Measurements from ENCODE around the gene CXCL3. TPM values are rescaled to one million over a fixed set of nuclear protein-coding genes. Genes with fewer than 3 reads are reported as not detected.

Gene CXCL3
- total RNA-seq, 1 donor from 2014 or later, result not detected

DNA sequence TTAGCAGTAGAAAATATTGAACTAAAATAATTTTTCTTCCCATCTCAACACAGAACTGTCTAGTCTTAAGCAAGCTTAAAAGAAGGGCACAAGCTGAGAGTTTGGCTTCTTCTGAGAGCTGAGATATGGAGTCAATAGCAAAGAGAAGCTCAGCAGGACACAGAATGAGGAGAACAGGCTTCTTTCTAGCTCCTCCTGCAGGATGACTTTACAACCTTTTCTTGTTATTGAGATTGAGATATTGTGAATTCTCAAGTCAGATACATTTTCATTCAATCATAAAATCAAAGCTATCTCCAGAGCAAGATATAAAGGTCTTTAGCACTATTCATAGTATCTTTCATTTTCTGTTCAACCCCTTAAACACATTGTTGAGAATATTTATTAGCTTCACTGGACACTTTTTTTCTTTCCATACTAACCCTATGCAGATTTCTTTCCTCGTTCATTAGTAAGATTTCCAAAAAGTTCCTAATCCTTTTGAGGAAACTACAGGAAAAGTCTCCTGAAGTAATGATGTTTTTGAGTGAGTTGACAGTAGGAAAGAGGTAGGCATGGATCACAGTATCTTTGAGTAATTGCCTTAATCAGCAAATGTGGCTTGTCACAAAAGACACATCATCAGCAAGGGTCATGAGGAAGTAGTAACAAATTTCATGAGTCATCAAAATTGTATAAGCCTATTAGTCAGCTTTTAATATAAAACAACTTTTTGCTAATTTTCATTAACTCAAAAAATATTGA, 17.8 kb upstream of the CXCL3 start:
- Histone ChIP-seq H3K9ac (ENCODE audit: low read depth in 1 of 3, low read length in 3 of 3) (no peak overlapping the region), H3K9me3 (ENCODE audit: control insufficient read depth in 3 of 3, low read length in 3 of 3) (peaks cover 0 to 2% (median 0%) of the 10 kb centered on the region in 3 donors), H3K27ac (ENCODE audit: low read depth, low read length) (no peak overlapping the region), H3K4me3 (ENCODE audit: low read length in 3 of 3) (no peak overlapping the region), H3K36me3 (ENCODE audit: control insufficient read depth in 3 of 3, insufficient read depth in 3 of 3, low read length in 3 of 3) (no peaks in the 10 kb centered on the region), H3K4me1 (ENCODE audit: control insufficient read depth in 3 of 3, insufficient read depth in 3 of 3, low read length in 3 of 3) (no peaks in the 10 kb centered on the region), H3K27me3 (ENCODE audit: control insufficient read depth in 3 of 3, insufficient read depth in 3 of 3, low read length in 3 of 3) (no peaks in the 10 kb centered on the region)

GRCh38 chr4:74055498-74055897, 17.0 kb upstream of the CXCL3 start:
- H3K27me3 ChIP-seq (ENCODE audit: control insufficient read depth in 3 of 3, insufficient read depth in 3 of 3, low read length in 3 of 3), result no peaks in the 10 kb centered on the region
- no peaks in the 10 kb centered on the region for H3K36me3 ChIP-seq (ENCODE audit: control insufficient read depth in 3 of 3, insufficient read depth in 3 of 3, low read length in 3 of 3)
- H3K9me3 ChIP-seq (ENCODE audit: control insufficient read depth in 3 of 3, low read length in 3 of 3), result peaks cover 0 to 2% (median 0%) of the 10 kb centered on the region in 3 donors
- no peak overlapping the region for H3K27ac ChIP-seq (ENCODE audit: low read depth, low read length)
- H3K4me3 ChIP-seq (ENCODE audit: low read length in 3 of 3), result no peak overlapping the region
- no peak overlapping the region for H3K9ac ChIP-seq (ENCODE audit: low read depth in 1 of 3, low read length in 3 of 3)
- no peaks in the 10 kb centered on the region for H3K4me1 ChIP-seq (ENCODE audit: control insufficient read depth in 3 of 3, insufficient read depth in 3 of 3, low read length in 3 of 3)

DNA sequence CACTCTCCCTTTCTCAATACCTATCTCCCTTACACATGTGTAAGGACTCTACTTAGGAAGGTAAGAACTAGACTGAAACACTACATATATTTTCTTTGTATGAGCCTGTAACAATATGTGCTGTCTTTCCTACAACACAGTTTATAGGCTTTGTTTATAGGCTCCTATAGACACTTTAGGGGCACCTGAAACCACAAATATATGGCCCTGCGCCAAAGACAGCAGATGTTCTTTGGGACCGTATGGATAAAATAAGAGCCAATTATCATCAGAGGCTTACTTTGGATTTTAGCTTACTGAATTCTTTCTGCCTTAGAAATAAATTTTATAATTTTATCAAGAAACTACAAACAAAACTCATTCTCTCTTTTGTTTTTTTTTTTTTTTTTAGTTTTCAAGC, 16.6 kb upstream of the CXCL3 start:
- Histone ChIP-seq H3K9ac (ENCODE audit: low read depth in 1 of 3, low read length in 3 of 3) (no peak overlapping the region), H3K27ac (ENCODE audit: low read depth, low read length) (no peak overlapping the region), H3K27me3 (ENCODE audit: control insufficient read depth in 3 of 3, insufficient read depth in 3 of 3, low read length in 3 of 3) (no peaks in the 10 kb centered on the region), H3K36me3 (ENCODE audit: control insufficient read depth in 3 of 3, insufficient read depth in 3 of 3, low read length in 3 of 3) (no peaks in the 10 kb centered on the region), H3K4me3 (ENCODE audit: low read length in 3 of 3) (no peak overlapping the region), H3K4me1 (ENCODE audit: control insufficient read depth in 3 of 3, insufficient read depth in 3 of 3, low read length in 3 of 3) (no peaks in the 10 kb centered on the region), H3K9me3 (ENCODE audit: control insufficient read depth in 3 of 3, low read length in 3 of 3) (peaks cover 0 to 2% (median 0%) of the 10 kb centered on the region in 3 donors)

- Histone ChIP-seq H3K9me3 (ENCODE audit: control insufficient read depth in 3 of 3, low read length in 3 of 3) (peaks cover 0 to 2% (median 0%) of the 10 kb centered on the region in 3 donors), H3K4me3 (ENCODE audit: low read length in 3 of 3) (no peak overlapping the region), H3K27ac (ENCODE audit: low read depth, low read length) (no peak overlapping the region)
These were observed 16.1 kb upstream of the CXCL3 start for GRCh38 chr4:74054483-74055047.

GRCh38 chr4:74047152-74047551, 8.7 kb upstream of the CXCL3 start:
- H3K4me3 ChIP-seq (ENCODE audit: low read length in 3 of 3), result no peak overlapping the region
- H3K4me1 ChIP-seq (ENCODE audit: control insufficient read depth in 3 of 3, insufficient read depth in 3 of 3, low read length in 3 of 3), result no peaks in the 10 kb centered on the region
- no peaks in the 10 kb centered on the region for H3K36me3 ChIP-seq (ENCODE audit: control insufficient read depth in 3 of 3, insufficient read depth in 3 of 3, low read length in 3 of 3)
- no peak overlapping the region for H3K9ac ChIP-seq (ENCODE audit: low read depth in 1 of 3, low read length in 3 of 3)
- no peak overlapping the region for H3K27ac ChIP-seq (ENCODE audit: low read depth, low read length)
- H3K9me3 ChIP-seq (ENCODE audit: control insufficient read depth in 3 of 3, low read length in 3 of 3), result no peaks in the 10 kb centered on the region
- H3K27me3 ChIP-seq (ENCODE audit: control insufficient read depth in 3 of 3, insufficient read depth in 3 of 3, low read length in 3 of 3), result no peaks in the 10 kb centered on the region

More at GRCh38 chr4:74054483-74055047, 16.1 kb upstream of the CXCL3 start:
- no peak overlapping the region for H3K9ac ChIP-seq (ENCODE audit: low read depth in 1 of 3, low read length in 3 of 3)
- H3K4me1 ChIP-seq (ENCODE audit: control insufficient read depth in 3 of 3, insufficient read depth in 3 of 3, low read length in 3 of 3), result no peaks in the 10 kb centered on the region
- no peaks in the 10 kb centered on the region for H3K27me3 ChIP-seq (ENCODE audit: control insufficient read depth in 3 of 3, insufficient read depth in 3 of 3, low read length in 3 of 3)
- H3K36me3 ChIP-seq (ENCODE audit: control insufficient read depth in 3 of 3, insufficient read depth in 3 of 3, low read length in 3 of 3), result no peaks in the 10 kb centered on the region

- Histone ChIP-seq H3K27me3 (ENCODE audit: control insufficient read depth in 3 of 3, insufficient read depth in 3 of 3, low read length in 3 of 3) (no peaks in the 10 kb centered on the region), H3K9ac (ENCODE audit: low read depth in 1 of 3, low read length in 3 of 3) (no peak overlapping the region), H3K4me1 (ENCODE audit: control insufficient read depth in 3 of 3, insufficient read depth in 3 of 3, low read length in 3 of 3) (no peaks in the 10 kb centered on the region)
These were observed 7.3 kb upstream of the CXCL3 start for GRCh38 chr4:74045772-74046171.

GRCh38 chr4:74045247-74045646, 6.8 kb upstream of the CXCL3 start:
- no peaks in the 10 kb centered on the region for H3K9me3 ChIP-seq (ENCODE audit: control insufficient read depth in 3 of 3, low read length in 3 of 3)
- no peaks in the 10 kb centered on the region for H3K36me3 ChIP-seq (ENCODE audit: control insufficient read depth in 3 of 3, insufficient read depth in 3 of 3, low read length in 3 of 3)

More at GRCh38 chr4:74045772-74046171, 7.3 kb upstream of the CXCL3 start:
- no peaks in the 10 kb centered on the region for H3K9me3 ChIP-seq (ENCODE audit: control insufficient read depth in 3 of 3, low read length in 3 of 3)
- no peaks in the 10 kb centered on the region for H3K36me3 ChIP-seq (ENCODE audit: control insufficient read depth in 3 of 3, insufficient read depth in 3 of 3, low read length in 3 of 3)
- no peak overlapping the region for H3K4me3 ChIP-seq (ENCODE audit: low read length in 3 of 3)
- H3K27ac ChIP-seq (ENCODE audit: low read depth, low read length), result no peak overlapping the region

DNA sequence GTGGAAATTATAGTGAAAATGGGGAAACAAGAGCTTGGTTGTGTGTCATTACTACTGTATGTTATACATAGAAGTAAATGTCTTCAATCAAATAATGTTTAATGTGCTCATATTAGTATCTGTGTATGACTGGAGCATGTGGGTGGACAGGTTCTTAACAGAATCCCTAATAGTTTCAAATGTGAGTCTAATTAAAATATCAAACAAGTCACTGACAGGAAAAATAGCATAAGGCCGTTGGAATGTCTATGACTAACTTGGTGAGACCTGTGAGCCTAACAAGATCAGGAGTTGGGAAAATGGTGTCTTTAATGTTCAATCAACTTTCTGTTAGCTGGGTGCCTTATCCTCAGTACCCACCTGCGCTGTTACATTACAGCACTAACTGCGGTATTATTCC, 6.2 kb upstream of the CXCL3 start:
- no peaks in the 10 kb centered on the region for H3K4me1 ChIP-seq (ENCODE audit: control insufficient read depth in 3 of 3, insufficient read depth in 3 of 3, low read length in 3 of 3)
- no peak overlapping the region for H3K27ac ChIP-seq (ENCODE audit: low read depth, low read length)
- no peak overlapping the region for H3K4me3 ChIP-seq (ENCODE audit: low read length in 3 of 3)
- no peak overlapping the region for H3K9ac ChIP-seq (ENCODE audit: low read depth in 1 of 3, low read length in 3 of 3)
- peaks cover 0 to 3% (median 0%) of the 10 kb centered on the region in 3 donors for H3K27me3 ChIP-seq (ENCODE audit: control insufficient read depth in 3 of 3, insufficient read depth in 3 of 3, low read length in 3 of 3)
- H3K9me3 ChIP-seq (ENCODE audit: control insufficient read depth in 3 of 3, low read length in 3 of 3), result no peaks in the 10 kb centered on the region
- no peaks in the 10 kb centered on the region for H3K36me3 ChIP-seq (ENCODE audit: control insufficient read depth in 3 of 3, insufficient read depth in 3 of 3, low read length in 3 of 3)

More at GRCh38 chr4:74045247-74045646, 6.8 kb upstream of the CXCL3 start:
- no peaks in the 10 kb centered on the region for H3K27me3 ChIP-seq (ENCODE audit: control insufficient read depth in 3 of 3, insufficient read depth in 3 of 3, low read length in 3 of 3)
- no peak overlapping the region for H3K4me3 ChIP-seq (ENCODE audit: low read length in 3 of 3)
- no peak overlapping the region for H3K27ac ChIP-seq (ENCODE audit: low read depth, low read length)
- no peaks in the 10 kb centered on the region for H3K4me1 ChIP-seq (ENCODE audit: control insufficient read depth in 3 of 3, insufficient read depth in 3 of 3, low read length in 3 of 3)
- no peak overlapping the region for H3K9ac ChIP-seq (ENCODE audit: low read depth in 1 of 3, low read length in 3 of 3)

DNA sequence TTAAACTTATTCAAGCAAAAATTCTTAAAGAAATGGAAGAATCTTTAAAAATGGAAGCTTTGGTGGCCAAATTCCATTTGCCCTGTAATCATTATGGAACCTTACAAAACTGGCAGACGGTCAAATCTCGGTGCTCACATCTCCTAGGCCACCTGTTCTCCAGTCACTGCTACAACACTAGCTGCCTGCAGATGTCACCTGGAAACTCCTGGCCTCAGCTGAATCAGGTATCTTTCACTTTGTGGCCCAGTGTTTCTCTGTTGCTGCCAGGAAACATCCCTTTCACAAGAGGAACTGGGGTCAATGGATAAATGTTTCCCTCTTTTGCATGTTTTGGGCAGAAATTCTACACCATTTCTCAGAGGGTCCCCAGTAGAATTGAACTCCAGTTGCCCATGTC, 4.2 kb upstream of the CXCL3 start:
- H3K9me3 ChIP-seq (ENCODE audit: control insufficient read depth in 3 of 3, low read length in 3 of 3), result no peaks in the 10 kb centered on the region
- peaks cover 4 to 7% (median 4%) of the 10 kb centered on the region in 3 donors for H3K4me1 ChIP-seq (ENCODE audit: control insufficient read depth in 3 of 3, insufficient read depth in 3 of 3, low read length in 3 of 3)
- H3K27ac ChIP-seq (ENCODE audit: low read depth, low read length), result no peak overlapping the region
- H3K27me3 ChIP-seq (ENCODE audit: control insufficient read depth in 3 of 3, insufficient read depth in 3 of 3, low read length in 3 of 3), result peaks cover 3 to 4% (median 3%) of the 10 kb centered on the region in 3 donors
- no peak overlapping the region for H3K9ac ChIP-seq (ENCODE audit: low read depth in 1 of 3, low read length in 3 of 3)
- no peaks in the 10 kb centered on the region for H3K36me3 ChIP-seq (ENCODE audit: control insufficient read depth in 3 of 3, insufficient read depth in 3 of 3, low read length in 3 of 3)
- no peak overlapping the region for H3K4me3 ChIP-seq (ENCODE audit: low read length in 3 of 3)

- Histone ChIP-seq H3K4me1 (ENCODE audit: control insufficient read depth in 3 of 3, insufficient read depth in 3 of 3, low read length in 3 of 3) (peaks cover 4 to 7% (median 4%) of the 10 kb centered on the region in 3 donors), H3K27ac (ENCODE audit: low read depth, low read length) (no peak overlapping the region)
These were observed 2.9 kb upstream of the CXCL3 start for GRCh38 chr4:74041418-74041817.

More at GRCh38 chr4:74041418-74041817, 2.9 kb upstream of the CXCL3 start:
- Histone ChIP-seq H3K9me3 (ENCODE audit: control insufficient read depth in 3 of 3, low read length in 3 of 3) (no peaks in the 10 kb centered on the region), H3K27me3 (ENCODE audit: control insufficient read depth in 3 of 3, insufficient read depth in 3 of 3, low read length in 3 of 3) (peaks cover 6 to 9% (median 7%) of the 10 kb centered on the region in 3 donors), H3K36me3 (ENCODE audit: control insufficient read depth in 3 of 3, insufficient read depth in 3 of 3, low read length in 3 of 3) (no peaks in the 10 kb centered on the region), H3K4me3 (ENCODE audit: low read length in 3 of 3) (no peak overlapping the region), H3K9ac (ENCODE audit: low read depth in 1 of 3, low read length in 3 of 3) (no peak overlapping the region)

All from skeletal muscle tissue (tissue), 4 donors.